Activated CD8-positive, alpha-beta T cell treated with anti-CD3 and anti-CD28 coated beads, Interleukin-2, amount 10 ng/mL, durations not matched to agents 7 days and 5 days (primary cell): ENCODE measurements around the gene CTSD. TPM values are rescaled to one million over a fixed set of nuclear protein-coding genes. Genes with fewer than 3 reads are reported as not detected.

Source experiments
- ATAC-seq: fragments of 150-1000 bp; cut with Tn5 transposase; one replicate; pipeline ENCODE4 v1.10.0; 2021; ENCODE audit warnings: moderate library complexity
- CTCF ChIA-PET: fragments of 350-600 bp; sonication (Branson Sonifier 250); formaldehyde crosslinking; loops from one replicate; lab custom pipeline; 2021; ENCODE audit warnings: antibody characterized with exemption; lab: Charles Lee
- POLR2A ChIA-PET: fragments of 350-600 bp; sonication (Branson Sonifier 250); formaldehyde crosslinking; loops from one replicate; lab custom pipeline; 2021; ENCODE audit warnings: antibody characterized with exemption; lab: Charles Lee
- DNase-seq: peaks from one replicate; pipeline ENCODE4 v3.0.0-alpha.2; 2020
- H3K27ac Mint-ChIP-seq: one replicate; pipeline ENCODE4 v1.8.0; 2021; ENCODE audit warnings: mild to moderate bottlenecking, mixed read lengths
- H3K27me3 Mint-ChIP-seq: one replicate; pipeline ENCODE4 v1.8.0; 2021; ENCODE audit warnings: low read depth, mixed read lengths
- H3K36me3 Mint-ChIP-seq: one replicate; pipeline ENCODE4 v1.8.0; 2021; ENCODE audit warnings: low read depth, mixed read lengths
- H3K4me1 Mint-ChIP-seq: one replicate; pipeline ENCODE4 v1.8.0; 2021; ENCODE audit warnings: low read depth, mixed read lengths
- H3K4me3 Mint-ChIP-seq: one replicate; pipeline ENCODE4 v1.8.0; 2021; ENCODE audit warnings: mild to moderate bottlenecking, mixed read lengths
- H3K9me3 Mint-ChIP-seq: one replicate; pipeline ENCODE4 v1.8.0; 2022; ENCODE audit warnings: mixed read lengths; ENCODE audit not compliant: insufficient read depth
- total RNA-seq, 2 experiments: library from RNA; stranded (reverse); gene quantifications; one replicate each; pipeline ENCODE4 v1.2.3, GENCODE V29; 2021

CTSD gene
- total RNA-seq, 2 experiments from 2014 or later, result 153 to 172 TPM

DNA sequence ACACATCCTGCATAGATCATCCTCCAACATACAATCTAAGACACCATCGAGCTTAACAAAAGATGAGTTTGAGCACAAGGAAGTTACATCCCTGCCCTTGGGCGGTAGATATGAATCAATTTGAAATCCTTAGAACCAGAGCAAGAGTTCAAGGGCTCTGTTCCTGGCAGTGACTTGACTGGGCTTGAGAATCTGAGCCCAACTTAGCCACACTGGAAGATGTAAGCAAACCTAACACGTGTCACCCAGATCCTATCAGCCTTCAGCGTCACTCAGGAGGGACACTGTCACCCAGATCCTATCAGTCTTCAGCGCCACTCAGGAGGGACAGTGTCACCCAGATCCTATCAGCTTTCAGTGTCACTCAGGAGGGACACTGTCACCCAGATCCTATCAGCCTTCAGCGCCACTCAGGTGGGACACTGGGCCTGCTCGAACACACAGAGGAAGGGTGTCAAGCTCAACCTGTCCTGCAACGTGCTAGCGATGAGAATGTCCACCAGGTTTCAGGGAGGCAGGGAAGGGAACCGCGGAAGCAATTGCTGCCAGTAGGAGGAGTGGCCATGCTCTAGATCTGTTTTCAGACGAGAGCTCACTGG is 32.8 kb upstream of the CTSD start:
- ATAC-seq, result no peak
- Mint-ChIP-seq H3K4me1 (peaks cover 17% of the 10 kb centered on the region), H3K9me3 (no peaks in the 10 kb centered on the region), H3K36me3 (peaks cover 3% of the 10 kb centered on the region), H3K4me3 (no peak overlapping the region), H3K27me3 (peaks cover 17% of the 10 kb centered on the region), H3K27ac (no peak overlapping the region)
- POLR2A ChIA-PET, result interaction anchor here (1.1 kb wide), 1 partner anchor 54 kb away, joined by 3 read pairs; no protein-coding TSS in a partner anchor
- no peak for DNase-seq
- CTCF ChIA-PET, result interaction anchor here (0.7 kb wide), 1 partner anchor 144 kb away, joined by 3 read pairs; no protein-coding TSS in a partner anchor

DNA sequence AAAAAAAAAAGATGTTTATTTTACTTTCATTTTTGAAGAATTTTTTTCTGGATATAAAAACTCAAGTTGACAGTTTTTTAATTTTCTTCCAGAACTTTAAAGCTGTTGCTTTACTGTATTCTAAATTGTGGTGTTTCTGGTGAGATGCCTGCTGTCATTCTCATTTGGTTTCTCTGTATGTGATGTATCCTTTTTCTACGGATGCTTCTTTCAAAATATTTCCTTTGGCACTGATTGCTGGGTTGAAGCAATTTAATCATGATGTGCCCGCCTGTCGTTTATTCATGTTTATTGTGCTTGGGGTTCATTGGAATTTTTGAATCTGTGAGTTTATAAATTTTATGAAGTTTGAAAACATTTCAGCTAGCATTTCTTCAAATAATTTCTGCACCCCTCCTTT is 29.4 kb upstream of the CTSD start:
- H3K36me3 Mint-ChIP-seq, result peaks cover 3% of the 10 kb centered on the region

DNA sequence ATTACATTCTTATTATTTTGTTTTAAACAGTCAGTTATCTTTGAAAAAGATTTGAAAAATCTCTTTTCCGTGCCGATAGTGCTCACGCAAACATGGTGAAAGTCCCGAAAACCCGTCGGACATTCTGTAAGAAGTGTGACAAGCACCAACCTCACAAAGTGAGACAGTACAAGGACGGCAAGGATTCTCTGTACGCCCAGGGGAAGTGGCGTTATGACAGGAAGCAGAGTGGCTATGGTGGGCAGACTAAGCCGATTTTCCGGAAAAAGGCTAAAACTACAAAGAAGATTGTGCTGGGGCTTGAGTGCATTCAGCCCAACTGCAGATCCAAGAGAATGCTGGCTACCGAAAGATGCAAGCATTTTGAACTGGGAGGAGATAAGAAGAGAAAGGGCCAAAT is 28.7 kb upstream of the CTSD start:
- Mint-ChIP-seq H3K9me3 (no peaks in the 10 kb centered on the region), H3K4me3 (peak overlapping the region; percentile 67), H3K36me3 (peaks cover 3% of the 10 kb centered on the region), H3K4me1 (peaks cover 17% of the 10 kb centered on the region), H3K27me3 (peaks cover 14% of the 10 kb centered on the region), H3K27ac (peak overlapping the region; percentile 96)
- ChIA-PET POLR2A (interaction anchor here (1.0 kb wide), 1 partner anchor 10 kb away, joined by 3 read pairs; no protein-coding TSS in a partner anchor), CTCF (interaction anchor here (1.3 to 2.8 kb wide), 3 partner anchors 40 to 140 kb away, joined by 5 to 15 read pairs (median 6); no protein-coding TSS in a partner anchor)
- ATAC-seq (peak; percentile 64), DNase-seq (peak; percentile 52)

More for the DNA sequence above, 29.4 kb upstream of the CTSD start:
- ATAC-seq, result no peak
- CTCF ChIA-PET, result interaction anchor here (1.0 to 2.8 kb wide), 4 partner anchors 39 to 140 kb away, joined by 3 to 15 read pairs (median 6); no protein-coding TSS in a partner anchor
- Mint-ChIP-seq H3K9me3 (no peaks in the 10 kb centered on the region), H3K4me3 (peak overlapping the region; percentile 67), H3K4me1 (peaks cover 17% of the 10 kb centered on the region), H3K27ac (no peak overlapping the region), H3K27me3 (peaks cover 17% of the 10 kb centered on the region)
- POLR2A ChIA-PET, result interaction anchor here (1.0 kb wide), 1 partner anchor 10 kb away, joined by 3 read pairs; no protein-coding TSS in a partner anchor
- no peak for DNase-seq

DNA sequence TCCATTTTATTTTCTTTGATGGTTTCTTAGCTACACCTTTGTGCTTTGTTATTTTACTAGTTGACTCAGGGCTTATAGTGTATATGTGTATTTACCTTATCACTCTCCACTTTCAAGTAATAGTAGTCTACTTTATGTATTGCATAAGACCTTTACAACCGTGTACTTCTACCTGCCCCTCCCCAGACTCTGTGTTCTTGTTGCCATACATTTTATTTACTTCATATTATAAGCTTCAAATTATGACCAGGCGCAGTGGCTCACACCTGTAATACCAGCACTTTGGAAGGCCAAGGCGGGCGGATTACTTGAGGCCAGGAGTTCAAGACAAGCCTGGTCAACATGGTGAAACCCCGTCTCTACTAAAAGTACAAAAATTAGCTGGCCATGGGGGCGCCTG is 28.2 kb upstream of the CTSD start:
- peaks cover 17% of the 10 kb centered on the region for H3K4me1 Mint-ChIP-seq
- H3K27me3 Mint-ChIP-seq, result peaks cover 12% of the 10 kb centered on the region
- no peaks in the 10 kb centered on the region for H3K9me3 Mint-ChIP-seq
- H3K27ac Mint-ChIP-seq, result peak overlapping the region; percentile 31
- ChIA-PET CTCF (interaction anchor here (1.9 to 2.8 kb wide), 2 partner anchors 98 to 139 kb away, joined by 6 to 15 read pairs; no protein-coding TSS in a partner anchor), POLR2A (no interaction called here)
- ATAC-seq, result no peak
- H3K36me3 Mint-ChIP-seq, result peaks cover 3% of the 10 kb centered on the region
- H3K4me3 Mint-ChIP-seq, result no peak overlapping the region
- DNase-seq, result no peak

DNA sequence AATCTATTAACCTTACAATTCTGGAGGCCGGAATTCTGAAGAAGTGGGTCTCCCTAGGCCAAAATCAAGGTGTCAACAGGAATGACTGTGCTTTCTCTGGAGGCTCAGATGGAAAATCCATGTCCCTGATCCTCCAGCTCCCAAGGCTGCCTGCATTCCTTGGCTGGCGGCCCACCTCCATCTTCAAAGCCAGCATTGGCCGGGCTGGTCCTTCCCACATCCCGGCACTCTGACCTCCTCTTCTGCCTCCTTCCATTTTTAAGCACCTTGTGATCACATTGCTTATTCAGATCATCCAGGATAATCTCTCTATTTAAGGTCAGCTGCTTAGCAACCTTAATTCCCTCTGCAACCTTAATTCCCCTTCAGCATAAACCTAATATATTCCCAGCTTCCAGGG is 22.7 kb upstream of the CTSD start:
- DNase-seq (no peak), ATAC-seq (no peak)
- Mint-ChIP-seq H3K4me1 (peaks cover under 1% of the 10 kb centered on the region), H3K9me3 (no peaks in the 10 kb centered on the region), H3K36me3 (no peaks in the 10 kb centered on the region), H3K27me3 (peaks cover 9% of the 10 kb centered on the region), H3K27ac (no peak overlapping the region), H3K4me3 (no peak overlapping the region)
- POLR2A ChIA-PET, result no interaction called here
- CTCF ChIA-PET, result interaction anchor here (0.9 kb wide), 1 partner anchor 93 kb away, joined by 4 read pairs; no protein-coding TSS in a partner anchor

DNA sequence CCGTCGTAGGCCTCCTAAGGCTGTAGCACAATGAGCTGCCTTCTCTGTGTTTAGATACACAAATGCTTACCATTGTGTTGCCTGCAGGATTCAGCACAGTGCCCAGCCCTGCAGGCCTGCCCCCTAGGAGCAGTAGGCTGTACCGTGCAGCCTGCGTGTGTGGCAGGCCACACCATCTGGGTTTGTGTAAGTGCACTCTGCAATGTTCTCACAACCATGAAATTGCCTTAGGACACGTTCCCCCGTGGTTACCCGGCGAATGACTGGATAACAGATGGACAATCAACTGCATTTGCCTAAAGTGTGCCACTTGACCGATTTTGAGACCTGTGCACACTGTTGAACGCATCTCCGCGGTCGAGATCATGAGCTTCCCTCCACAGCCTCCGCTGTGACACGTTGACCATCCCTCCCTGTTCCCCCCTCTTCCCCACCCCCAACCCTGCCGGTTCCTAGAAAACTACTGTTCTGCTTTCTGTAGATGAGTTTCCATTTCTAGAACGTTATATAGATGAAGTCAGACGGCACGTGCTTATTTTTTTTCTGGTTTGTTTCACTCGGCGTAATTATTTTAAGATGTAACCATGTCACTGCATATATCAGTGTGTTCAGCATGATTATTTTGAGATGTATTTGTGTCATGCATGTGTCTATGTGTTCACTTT is 22.2 kb upstream of the CTSD start:
- Mint-ChIP-seq H3K4me1 (peaks cover 6% of the 10 kb centered on the region), H3K9me3 (no peaks in the 10 kb centered on the region), H3K36me3 (no peaks in the 10 kb centered on the region), H3K4me3 (no peak overlapping the region), H3K27ac (no peak overlapping the region), H3K27me3 (peaks cover 7% of the 10 kb centered on the region)
- DNase-seq (no peak), ATAC-seq (no peak)
- ChIA-PET POLR2A (no interaction called here), CTCF (interaction anchor here (0.9 to 2.1 kb wide), 3 partner anchors 92 to 133 kb away, joined by 4 to 7 read pairs (median 4); no protein-coding TSS in a partner anchor)

DNA sequence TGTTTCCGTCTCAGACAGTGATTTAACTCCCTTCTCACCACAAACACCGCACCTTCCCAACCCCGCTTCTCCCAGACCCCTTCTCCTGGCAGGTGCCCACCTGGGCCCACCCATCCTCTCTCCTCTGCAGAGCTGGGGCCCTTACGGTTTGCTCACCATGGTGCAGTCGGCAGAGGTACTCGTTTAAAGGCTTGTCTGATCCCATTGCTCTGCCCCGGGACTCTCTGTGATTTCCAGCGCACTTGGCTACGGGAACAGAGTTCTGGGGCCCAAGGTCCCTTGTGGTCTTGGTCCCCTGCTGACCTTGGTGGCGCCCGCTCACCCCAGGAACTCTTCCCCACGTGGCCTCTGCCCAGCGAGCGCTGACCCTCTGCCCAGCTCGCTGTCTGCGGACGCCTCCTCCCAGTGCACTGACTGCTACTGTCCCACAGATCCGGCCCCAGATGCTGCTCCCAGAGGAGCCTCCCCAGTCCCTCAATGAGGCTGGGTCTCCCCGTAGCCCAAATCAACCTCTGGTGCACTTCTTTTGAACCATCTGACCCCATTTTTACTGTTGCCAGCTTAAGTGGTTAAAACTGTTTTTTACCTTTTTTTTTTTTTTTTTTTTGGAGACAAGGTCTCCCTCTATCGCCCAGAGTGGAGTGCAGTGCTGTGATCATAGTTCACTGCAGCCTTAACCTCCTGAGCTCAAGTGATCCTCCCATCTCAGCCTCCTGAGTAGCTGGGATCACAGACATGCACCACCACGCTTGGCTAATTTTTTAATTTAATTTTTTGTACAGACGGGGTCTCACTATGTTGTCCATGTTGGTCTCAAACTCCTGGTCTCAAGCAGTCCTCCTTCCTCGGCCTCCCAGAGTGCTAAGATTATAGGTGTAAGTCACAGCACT is 21.3 kb upstream of the CTSD start:
- ATAC-seq, result no peak
- Mint-ChIP-seq H3K27ac (no peak overlapping the region), H3K27me3 (peaks cover 4% of the 10 kb centered on the region), H3K4me1 (peaks cover 10% of the 10 kb centered on the region), H3K36me3 (no peaks in the 10 kb centered on the region), H3K4me3 (no peak overlapping the region), H3K9me3 (no peaks in the 10 kb centered on the region)
- POLR2A ChIA-PET, result no interaction called here
- DNase-seq, result no peak
- CTCF ChIA-PET, result interaction anchor here (1.3 to 2.1 kb wide), 2 partner anchors 91 to 132 kb away, joined by 4 to 7 read pairs; no protein-coding TSS in a partner anchor

DNA sequence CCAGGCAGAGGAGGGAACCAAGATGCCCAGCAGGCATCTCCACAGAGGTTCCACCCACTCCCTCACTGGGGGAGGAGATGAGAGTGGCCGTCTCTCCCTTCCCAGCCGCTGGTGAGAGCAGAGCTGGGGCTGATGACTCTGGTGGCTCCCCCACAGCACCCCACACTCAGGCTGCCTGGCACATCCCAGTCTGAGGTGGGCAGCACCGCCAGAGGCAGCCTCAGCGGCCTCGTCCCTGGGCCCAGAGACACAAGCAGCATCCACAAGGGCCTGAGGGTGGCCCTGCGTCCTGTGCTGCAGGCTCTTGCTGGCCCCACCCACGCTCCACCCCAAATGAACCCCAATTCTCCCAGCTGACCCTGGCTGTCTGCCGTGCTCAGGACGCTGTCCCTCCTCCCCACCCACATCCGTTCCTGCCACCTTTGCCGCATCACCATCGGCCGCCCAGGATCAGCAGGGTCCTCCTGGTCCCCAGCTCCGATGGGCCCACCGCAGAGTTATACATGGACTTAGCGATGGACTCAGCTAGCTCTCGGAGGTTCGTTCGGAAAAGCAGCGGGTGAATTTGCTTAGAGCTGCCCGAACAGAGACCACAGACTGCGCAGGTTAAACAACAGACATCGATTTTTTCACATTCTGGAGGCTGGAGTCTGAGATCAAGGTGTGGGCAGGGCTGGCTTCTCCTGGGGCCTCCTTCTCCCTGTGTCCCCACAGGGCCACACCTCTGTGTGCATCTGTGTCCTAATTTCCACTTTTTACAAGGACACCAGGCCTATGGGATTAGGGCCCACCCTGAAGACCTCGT is 20.2 kb upstream of the CTSD start:
- no peak for ATAC-seq
- ChIA-PET POLR2A (no interaction called here), CTCF (interaction anchor here (2.1 kb wide), 1 partner anchor 90 kb away, joined by 7 read pairs; no protein-coding TSS in a partner anchor)
- H3K36me3 Mint-ChIP-seq, result no peaks in the 10 kb centered on the region
- H3K4me1 Mint-ChIP-seq, result peaks cover 10% of the 10 kb centered on the region
- DNase-seq, result no peak
- no peaks in the 10 kb centered on the region for H3K9me3 Mint-ChIP-seq
- H3K27me3 Mint-ChIP-seq, result peaks cover 4% of the 10 kb centered on the region
- H3K27ac Mint-ChIP-seq, result no peak overlapping the region
- H3K4me3 Mint-ChIP-seq, result no peak overlapping the region

DNA sequence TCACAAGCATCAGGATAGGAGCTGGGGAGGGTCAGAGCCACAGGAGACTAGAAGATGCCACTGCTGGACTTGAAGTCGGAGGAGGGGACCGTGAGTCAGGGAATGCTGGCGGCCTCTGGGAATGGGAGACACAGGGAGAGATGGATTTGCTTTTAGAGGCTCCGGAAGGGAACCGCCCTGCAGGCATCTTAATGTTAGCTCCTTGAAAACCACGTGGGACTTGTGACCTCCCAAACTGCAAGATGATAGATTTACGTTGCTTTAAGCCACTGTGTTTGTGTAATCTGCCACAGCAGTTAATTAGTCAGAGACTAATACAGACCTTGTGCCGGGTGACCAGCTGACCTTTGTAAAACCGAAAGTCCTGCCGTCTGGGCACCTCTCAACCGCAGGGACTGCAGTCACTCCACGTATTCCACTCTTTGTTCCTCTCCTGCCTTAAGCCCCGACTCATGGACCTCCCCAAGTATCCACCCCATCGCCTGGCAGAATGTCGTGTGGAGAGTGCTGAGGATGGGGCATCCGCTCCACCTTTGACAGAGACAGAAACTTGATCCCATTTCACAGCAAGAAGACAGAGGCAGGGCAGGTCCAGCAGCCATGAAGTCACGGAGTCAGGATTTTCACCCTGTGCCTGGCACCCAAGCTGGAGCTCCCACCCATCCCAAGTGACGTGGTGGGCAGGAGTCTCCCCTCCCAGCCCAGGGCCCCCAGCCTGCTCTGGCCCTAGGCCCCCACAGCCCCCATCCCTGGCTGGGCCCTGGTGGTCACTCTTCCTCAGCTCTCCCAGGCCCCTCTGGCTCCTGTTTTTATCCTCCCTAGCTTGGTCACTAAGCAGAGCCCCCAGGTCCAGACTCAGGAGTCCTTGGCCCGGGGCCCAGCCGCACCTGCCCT is 19.4 kb upstream of the CTSD start:
- Mint-ChIP-seq H3K4me1 (peaks cover 10% of the 10 kb centered on the region), H3K9me3 (no peaks in the 10 kb centered on the region), H3K27me3 (peaks cover 4% of the 10 kb centered on the region), H3K36me3 (no peaks in the 10 kb centered on the region), H3K4me3 (no peak overlapping the region), H3K27ac (no peak overlapping the region)
- ATAC-seq, result no peak
- no peak for DNase-seq
- ChIA-PET POLR2A (interaction anchor here (0.8 kb wide), 1 partner anchor 10 kb away, joined by 3 read pairs; no protein-coding TSS in a partner anchor), CTCF (no interaction called here)

DNA sequence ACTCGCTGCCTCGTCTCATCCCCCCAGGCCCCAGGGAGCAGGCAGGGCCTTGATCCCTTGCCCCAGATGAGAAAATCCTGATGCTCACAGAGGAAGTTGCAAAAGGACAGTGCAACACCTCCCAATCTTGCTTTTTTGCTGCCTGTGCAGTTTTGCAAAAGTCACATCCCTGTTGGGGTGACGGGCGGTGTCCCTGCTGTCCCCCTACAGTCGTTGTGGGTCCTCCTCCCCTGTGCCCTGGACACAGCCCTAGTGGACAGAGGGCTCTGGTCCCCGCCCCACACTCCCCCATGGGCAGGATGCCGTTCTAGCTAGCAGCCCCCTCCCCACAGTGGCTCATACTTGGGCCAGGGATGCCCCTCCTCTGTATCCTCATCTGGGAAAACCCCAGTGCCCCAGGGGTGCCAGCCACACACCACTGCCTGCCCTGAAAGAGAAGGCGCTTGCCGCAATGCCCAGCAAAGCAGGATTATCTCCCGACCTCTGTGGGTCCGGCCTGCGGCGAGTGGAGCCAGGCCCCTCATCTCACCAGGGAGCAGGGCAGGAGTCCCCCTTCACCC is 18.4 kb upstream of the CTSD start:
- CTCF ChIA-PET, result no interaction called here
- DNase-seq (no peak), ATAC-seq (no peak)
- H3K4me1 Mint-ChIP-seq, result peaks cover 10% of the 10 kb centered on the region
- no peak overlapping the region for H3K27ac Mint-ChIP-seq
- POLR2A ChIA-PET, result no interaction called here
- no peaks in the 10 kb centered on the region for H3K9me3 Mint-ChIP-seq
- H3K27me3 Mint-ChIP-seq, result peaks cover 5% of the 10 kb centered on the region
- no peaks in the 10 kb centered on the region for H3K36me3 Mint-ChIP-seq
- no peak overlapping the region for H3K4me3 Mint-ChIP-seq
